Measurements from ENCODE around the gene LGMN. TPM values are rescaled to one million over a fixed set of nuclear protein-coding genes. Genes with fewer than 3 reads are reported as not detected.
A peak's percentile ranks its signal among the peaks of the same experiment; 100 is the strongest.

The LGMN gene
- total and polyA plus RNA-seq, 2 donors (not counting 1 experiment from before 2014, with no cell fraction given), result 17.6 to 21.1 TPM

- no peaks in the 10 kb centered on the region for H3K27me3 ChIP-seq (replicated peaks in 1 of 4; ENCODE audit: control extremely low read depth in 1 of 4, control insufficient read depth in 3 of 4, insufficient read depth in 4 of 4, low read length in 3 of 4)
- H2AFZ ChIP-seq (ENCODE audit: insufficient read depth, low read depth, low read length, poor library complexity, severe bottlenecking), result no peak overlapping the region
- Mint-ChIP-seq H3K9me3 (ENCODE audit: insufficient read depth) (no peaks in the 10 kb centered on the region), H3K4me3 (peak overlapping the region; percentile 100), H3K27ac (peak overlapping the region; percentile 97), H3K27me3 (no peaks in the 10 kb centered on the region), H3K4me1 (peaks cover 74% of the 10 kb centered on the region)
- peaks cover 76% of the 10 kb centered on the region for H3K79me2 ChIP-seq (ENCODE audit: control insufficient read depth, insufficient read depth, low read length)
- H3K4me2 ChIP-seq (replicated peaks; ENCODE audit: low read depth, low read length, poor library complexity, severe bottlenecking), result peak overlapping the region; percentile 93
- H3K27ac ChIP-seq (ENCODE audit: low read length in 2 of 2), result peak overlapping the region; percentile 15 to 92
- H3K4me3 ChIP-seq (ENCODE audit: control extremely low read depth in 1 of 5, extremely low read depth in 1 of 5, insufficient read depth in 1 of 5, low read depth in 2 of 5, low read length in 4 of 5), result peak overlapping the region; percentile 30 to 91 (median 79)
- no peaks in the 10 kb centered on the region for H3K9me3 ChIP-seq (ENCODE audit: control extremely low read depth in 1 of 3, control insufficient read depth in 2 of 3, insufficient read depth in 1 of 3, low read length in 2 of 3)
- intact Hi-C loops (cut with micrococcal nuclease), result loop anchor here (5.0 kb wide), 1 partner anchor 87 kb away; no protein-coding TSS in a partner anchor
- no peak for TF ChIP-seq CTCF (IDR thresholded peaks at IDR 0.05)
- no peak for TF ChIP-seq EZH2 (IDR thresholded peaks at IDR 0.05; ENCODE audit: borderline replicate concordance, insufficient read depth, low read depth, low read length, poor library complexity, severe bottlenecking)
- DNase-seq, result peak; percentile 34
- H3K4me1 ChIP-seq (ENCODE audit: control insufficient read depth in 2 of 2, insufficient read depth in 2 of 2, low read length in 2 of 2), result peaks cover 65 to 88% of the 10 kb centered on the region in 2 donors
- ATAC-seq (ENCODE audit: low read depth), result no peak
- peaks cover 53% of the 10 kb centered on the region for H4K20me1 ChIP-seq (ENCODE audit: control insufficient read depth, insufficient read depth, low read length, poor library complexity, severe bottlenecking)
- H3K9ac ChIP-seq (ENCODE audit: low read length), result peak overlapping the region; percentile 63
- ChIA-PET POLR2A (interaction anchor here (1.2 to 4.1 kb wide), 3 partner anchors 11 to 40 kb away, joined by 3 to 31 read pairs (median 15); no protein-coding TSS in a partner anchor), CTCF (interaction anchor here (0.7 to 4.9 kb wide), 9 partner anchors 12 to 146 kb away, joined by 3 to 68 read pairs (median 6); no protein-coding TSS in a partner anchor)
- 42% methylated on average over 12 of the region's 18 CpGs for WGBS (ENCODE audit: insufficient coverage)
- H3K36me3 ChIP-seq (replicated peaks in 1 of 2; ENCODE audit: control extremely low read depth in 1 of 2, control insufficient read depth in 1 of 2, extremely low read depth in 1 of 2, insufficient read depth in 2 of 2, low read length in 1 of 2), result peaks cover 0 to 34% of the 10 kb centered on the region in 2 experiments
These were observed 94.1 kb downstream of the LGMN start for GRCh38 chr14:92654239-92654901.

Other genes with a start within 250 kb of the LGMN start
- gene RIN3, start 234.8 kb downstream of the LGMN start, total RNA-seq, result 123 and 124 TPM in 2 replicates
- gene RIN3, start 234.8 kb downstream of the LGMN start, polyA plus RNA-seq, result 57.2 and 62.1 TPM in 2 replicates
- gene GOLGA5, start 45.7 kb upstream of the LGMN start, total RNA-seq, result 21.2 and 23.1 TPM in 2 replicates
- gene GOLGA5, start 45.7 kb upstream of the LGMN start, polyA plus RNA-seq, result 12.9 and 13.3 TPM in 2 replicates
- not detected in 2 replicates for gene CHGA, start 174.5 kb upstream of the LGMN start, total RNA-seq
- not detected in 2 replicates for gene CHGA, start 174.5 kb upstream of the LGMN start, polyA plus RNA-seq

All from B cell (primary cell).